CD4-positive, alpha-beta T cell treated with Interleukin-2 at 100 ng/mL for 4 hours (primary cell): Measurements from ENCODE around the gene SMAP2.

Experiments used
- DNase-seq: peaks from one replicate; pipeline ENCODE4 v3.0.0-alpha.2; 2020; ENCODE audit warnings: low spot score

Gene SMAP2

GRCh38 chr1:40390857-40391256, 17.3 kb downstream of the SMAP2 start:
- DNase-seq: no peak

GRCh38 chr1:40391688-40392145, 18.2 kb downstream of the SMAP2 start:
- no peak for DNase-seq

- no peak for DNase-seq
These were observed 18.7 kb downstream of the SMAP2 start for GRCh38 chr1:40392221-40392620.

- DNase-seq: no peak
These were observed 19.6 kb downstream of the SMAP2 start for GRCh38 chr1:40393173-40393572.

GRCh38 chr1:40394491-40395172, 21.1 kb downstream of the SMAP2 start:
- peak; percentile 74 for DNase-seq

GRCh38 chr1:40395190-40396175, 22.0 kb downstream of the SMAP2 start:
- no peak for DNase-seq

GRCh38 chr1:40396420-40396819, 22.9 kb downstream of the SMAP2 start:
- DNase-seq: no peak

GRCh38 chr1:40397258-40397657, 23.7 kb downstream of the SMAP2 start:
- DNase-seq: no peak

GRCh38 chr1:40399984-40400704, 26.6 kb downstream of the SMAP2 start:
- DNase-seq: no peak

GRCh38 chr1:40401473-40402201, 28.1 kb downstream of the SMAP2 start:
- no peak for DNase-seq

GRCh38 chr1:40404670-40405462, 31.3 kb downstream of the SMAP2 start:
- DNase-seq: peak; percentile 66

GRCh38 chr1:40405812-40406211, 32.3 kb downstream of the SMAP2 start:
- no peak for DNase-seq

GRCh38 chr1:40407453-40407852, 33.9 kb downstream of the SMAP2 start:
- no peak for DNase-seq

- no peak for DNase-seq
These were observed 35.9 kb downstream of the SMAP2 start for GRCh38 chr1:40409467-40409866.

- DNase-seq: no peak
These were observed 37.8 kb downstream of the SMAP2 start for GRCh38 chr1:40411294-40411693.

GRCh38 chr1:40411843-40412242, 38.3 kb downstream of the SMAP2 start:
- no peak for DNase-seq

- no peak for DNase-seq
These were observed 40.2 kb downstream of the SMAP2 start for GRCh38 chr1:40413527-40414252.

- no peak for DNase-seq
These were observed 40.8 kb downstream of the SMAP2 start for GRCh38 chr1:40414331-40414730.

GRCh38 chr1:40416709-40417108, 43.2 kb downstream of the SMAP2 start:
- no peak for DNase-seq
